Activated CD4-positive, alpha-beta T cell treated with anti-CD3 and anti-CD28 coated beads, Interleukin-2, amount 10 ng/mL, durations not matched to agents 7 days and 5 days (primary cell): ENCODE measurements around the gene RNF112. TPM values are rescaled to one million over a fixed set of nuclear protein-coding genes. Genes with fewer than 3 reads are reported as not detected.

Experiments
- CTCF ChIA-PET: fragments of 350-600 bp; sonication (Branson Sonifier 250); formaldehyde crosslinking; loops from one replicate; lab custom pipeline; 2021; ENCODE audit warnings: antibody characterized with exemption; lab: Charles Lee
- POLR2A ChIA-PET: fragments of 350-600 bp; sonication (Branson Sonifier 250); formaldehyde crosslinking; loops from one replicate; lab custom pipeline; 2021; ENCODE audit warnings: antibody characterized with exemption; lab: Charles Lee
- DNase-seq: peaks from one replicate; pipeline ENCODE4 v3.0.0-alpha.2; 2020
- H3K27ac Mint-ChIP-seq: one replicate; pipeline ENCODE4 v1.8.0; 2021; ENCODE audit warnings: mild to moderate bottlenecking, moderate library complexity, mixed read lengths
- H3K27me3 Mint-ChIP-seq: one replicate; pipeline ENCODE4 v1.8.0; 2021; ENCODE audit warnings: mixed read lengths
- H3K36me3 Mint-ChIP-seq: one replicate; pipeline ENCODE4 v1.8.0; 2021; ENCODE audit warnings: low read depth, mixed read lengths
- H3K4me1 Mint-ChIP-seq: one replicate; pipeline ENCODE4 v1.8.0; 2021; ENCODE audit warnings: mixed read lengths
- H3K4me3 Mint-ChIP-seq: one replicate; pipeline ENCODE4 v1.8.0; 2021; ENCODE audit warnings: mild to moderate bottlenecking, moderate library complexity, mixed read lengths
- H3K9me3 Mint-ChIP-seq: one replicate; pipeline ENCODE4 v1.8.0; 2021; ENCODE audit warnings: mixed read lengths
- total RNA-seq, 2 experiments: library from RNA; stranded (reverse); gene quantifications; one replicate each; pipeline ENCODE4 v1.2.3, GENCODE V29; 2021

Gene RNF112, protein sequence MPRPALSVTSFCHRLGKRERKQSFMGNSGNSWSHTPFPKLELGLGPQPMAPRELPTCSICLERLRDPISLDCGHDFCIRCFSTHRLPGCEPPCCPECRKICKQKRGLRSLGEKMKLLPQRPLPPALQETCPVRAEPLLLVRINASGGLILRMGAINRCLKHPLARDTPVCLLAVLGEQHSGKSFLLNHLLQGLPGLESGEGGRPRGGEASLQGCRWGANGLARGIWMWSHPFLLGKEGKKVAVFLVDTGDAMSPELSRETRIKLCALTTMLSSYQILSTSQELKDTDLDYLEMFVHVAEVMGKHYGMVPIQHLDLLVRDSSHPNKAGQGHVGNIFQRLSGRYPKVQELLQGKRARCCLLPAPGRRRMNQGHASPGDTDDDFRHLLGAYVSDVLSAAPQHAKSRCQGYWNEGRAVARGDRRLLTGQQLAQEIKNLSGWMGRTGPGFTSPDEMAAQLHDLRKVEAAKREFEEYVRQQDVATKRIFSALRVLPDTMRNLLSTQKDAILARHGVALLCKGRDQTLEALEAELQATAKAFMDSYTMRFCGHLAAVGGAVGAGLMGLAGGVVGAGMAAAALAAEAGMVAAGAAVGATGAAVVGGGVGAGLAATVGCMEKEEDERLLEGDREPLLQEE
- under 1 TPM; 0.58 to 0.67 TPM for total RNA-seq

- DNase-seq = no peak
- no peak within 1 kb of the TSS for H3K27ac Mint-ChIP-seq
- H3K36me3 Mint-ChIP-seq = no peaks in the 10 kb centered on the region
- H3K4me3 Mint-ChIP-seq = no peak within 1 kb of the TSS
- H3K4me1 Mint-ChIP-seq = no peaks in the 10 kb centered on the region
- ChIA-PET POLR2A (no interaction called here), CTCF (no interaction called here)
- H3K9me3 Mint-ChIP-seq = no peaks in the 10 kb centered on the region
- H3K27me3 Mint-ChIP-seq = no peaks in the 10 kb centered on the region
Observed at GRCh38 chr17:19410875-19411620, at the start of gene RNF112. TSS of gene RNF112 (plus strand) at chr17:19411232. CDS start at chr17:19411409, 177 bp downstream.

GRCh38 chr17:19361326-19361725 lies 49.7 kb upstream of the RNF112 start:
- ChIA-PET CTCF (interaction anchor here (0.6 to 1.7 kb wide), 2 partner anchors 25 to 30 kb away, joined by 3 to 4 read pairs; no protein-coding TSS in a partner anchor), POLR2A (no interaction called here)
- H3K27ac Mint-ChIP-seq = no peak overlapping the region
- no peak for DNase-seq
- H3K9me3 Mint-ChIP-seq = no peaks in the 10 kb centered on the region
- peak overlapping the region; percentile 30 for H3K4me3 Mint-ChIP-seq
- H3K36me3 Mint-ChIP-seq = no peaks in the 10 kb centered on the region
- peaks cover 15% of the 10 kb centered on the region for H3K4me1 Mint-ChIP-seq
- H3K27me3 Mint-ChIP-seq = peaks cover 12% of the 10 kb centered on the region

GRCh38 chr17:19361944-19362276 lies 49.1 kb upstream of the RNF112 start:
- H3K27me3 Mint-ChIP-seq = peaks cover 12% of the 10 kb centered on the region
- H3K4me1 Mint-ChIP-seq = peaks cover 18% of the 10 kb centered on the region
- ChIA-PET POLR2A (no interaction called here), CTCF (interaction anchor here (1.2 to 4.5 kb wide), 8 partner anchors 17 to 101 kb away, joined by 3 to 37 read pairs (median 6); partner anchors contain the start of gene MAPK7)
- H3K9me3 Mint-ChIP-seq = no peaks in the 10 kb centered on the region
- DNase-seq = no peak
- no peak overlapping the region for H3K27ac Mint-ChIP-seq
- no peaks in the 10 kb centered on the region for H3K36me3 Mint-ChIP-seq
- peak overlapping the region; percentile 48 for H3K4me3 Mint-ChIP-seq

GRCh38 chr17:19362277-19363113 lies 48.5 kb upstream of the RNF112 start, which contains the start of gene B9D1:
TSS of gene B9D1 (minus strand) at chr17:19362723. CDS start at chr17:19362569, 154 bp downstream.
- DNase-seq = peak; percentile 92
- peak within 1 kb of the TSS; percentile 84 for H3K4me3 Mint-ChIP-seq
- peak within 1 kb of the TSS; percentile 85 for H3K27ac Mint-ChIP-seq
- H3K36me3 Mint-ChIP-seq = no peaks in the 10 kb centered on the region
- peaks cover 12% of the 10 kb centered on the region for H3K27me3 Mint-ChIP-seq
- peaks cover 22% of the 10 kb centered on the region for H3K4me1 Mint-ChIP-seq
- no peaks in the 10 kb centered on the region for H3K9me3 Mint-ChIP-seq
- ChIA-PET CTCF (interaction anchor here (0.5 to 4.5 kb wide), 31 partner anchors 9 to 418 kb away, joined by 3 to 37 read pairs (median 4); partner anchors contain the start of gene MAPK7), POLR2A (interaction anchor here (0.5 to 1.2 kb wide), 3 partner anchors 15 to 285 kb away, joined by 3 read pairs; no protein-coding TSS in a partner anchor)

DNA sequence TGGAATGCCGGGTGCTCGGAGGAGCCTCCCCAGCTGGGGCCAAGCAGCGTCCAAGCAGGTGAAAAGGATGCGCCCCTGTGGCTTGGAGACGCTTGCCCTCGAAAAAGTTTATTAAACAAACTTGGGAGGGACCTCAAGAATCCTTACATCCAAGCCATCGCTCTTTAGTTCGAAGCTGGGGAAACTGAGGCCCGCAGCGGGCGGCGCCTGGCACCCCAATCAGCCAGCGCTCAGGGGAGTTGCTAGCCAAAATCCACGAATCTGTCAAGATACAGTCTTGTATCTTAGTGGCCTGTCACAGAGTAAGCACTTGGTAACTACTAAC lies 48.0 kb upstream of the RNF112 start:
- Mint-ChIP-seq H3K4me3 (peak overlapping the region; percentile 84), H3K27me3 (peaks cover 12% of the 10 kb centered on the region), H3K4me1 (peaks cover 28% of the 10 kb centered on the region), H3K36me3 (no peaks in the 10 kb centered on the region), H3K9me3 (no peaks in the 10 kb centered on the region), H3K27ac (peak overlapping the region; percentile 85)
- ChIA-PET CTCF (interaction anchor here (0.5 to 4.5 kb wide), 28 partner anchors 9 to 417 kb away, joined by 3 to 37 read pairs (median 4); partner anchors contain the start of gene MAPK7), POLR2A (interaction anchor here (0.5 to 1.2 kb wide), 2 partner anchors 14 to 19 kb away, joined by 3 read pairs; no protein-coding TSS in a partner anchor)
- DNase-seq = no peak

DNA sequence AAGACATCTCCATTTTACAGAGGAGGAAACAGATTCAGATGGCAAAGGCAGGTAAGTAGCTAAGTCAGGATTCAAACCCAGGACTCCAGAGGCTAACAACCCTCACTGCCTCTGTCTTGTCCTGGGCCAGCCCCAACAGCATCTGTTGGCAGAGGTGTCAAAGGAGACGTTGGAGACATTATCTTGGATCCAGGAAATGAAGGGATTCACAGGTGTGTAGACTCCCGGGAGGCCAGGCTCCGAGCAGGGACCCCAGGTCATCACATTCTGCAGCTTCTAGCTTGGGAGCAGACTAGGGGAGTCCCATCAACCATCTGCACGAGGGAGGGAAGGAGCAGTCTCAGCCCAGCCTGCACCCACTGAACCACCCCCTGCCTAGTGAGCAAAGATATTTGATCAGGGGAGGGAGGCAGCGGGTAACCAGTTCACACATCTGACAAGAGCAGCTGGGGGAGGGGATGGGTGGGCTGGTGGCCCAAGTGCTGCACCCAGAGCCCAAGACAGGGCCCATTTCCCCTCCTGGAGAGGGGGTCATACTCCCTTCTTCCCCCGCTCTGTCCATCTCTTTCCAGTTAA lies 47.5 kb upstream of the RNF112 start:
- POLR2A ChIA-PET = interaction anchor here (1.2 kb wide), 1 partner anchor 14 kb away, joined by 3 read pairs; no protein-coding TSS in a partner anchor
- CTCF ChIA-PET = interaction anchor here (0.5 to 4.5 kb wide), 25 partner anchors 8 to 417 kb away, joined by 3 to 37 read pairs (median 4); partner anchors contain the start of gene MAPK7
- DNase-seq = no peak
- no peaks in the 10 kb centered on the region for H3K9me3 Mint-ChIP-seq
- H3K27ac Mint-ChIP-seq = peak overlapping the region; percentile 51
- H3K4me3 Mint-ChIP-seq = peak overlapping the region; percentile 84
- H3K27me3 Mint-ChIP-seq = peaks cover 12% of the 10 kb centered on the region
- H3K36me3 Mint-ChIP-seq = no peaks in the 10 kb centered on the region
- H3K4me1 Mint-ChIP-seq = peaks cover 32% of the 10 kb centered on the region

GRCh38 chr17:19364699-19365498 lies 46.1 kb upstream of the RNF112 start:
- ChIA-PET POLR2A (interaction anchor here (0.6 to 0.7 kb wide), 3 partner anchors 13 to 946 kb away, joined by 3 read pairs; no protein-coding TSS in a partner anchor), CTCF (interaction anchor here (1.2 to 4.5 kb wide), 5 partner anchors 9 to 82 kb away, joined by 3 to 37 read pairs (median 3); partner anchors contain the start of gene MAPK7)
- no peak for DNase-seq
- no peak overlapping the region for H3K4me3 Mint-ChIP-seq
- peaks cover 12% of the 10 kb centered on the region for H3K27me3 Mint-ChIP-seq
- peaks cover 2% of the 10 kb centered on the region for H3K36me3 Mint-ChIP-seq
- peaks cover 46% of the 10 kb centered on the region for H3K4me1 Mint-ChIP-seq
- H3K9me3 Mint-ChIP-seq = no peaks in the 10 kb centered on the region
- no peak overlapping the region for H3K27ac Mint-ChIP-seq

- CTCF ChIA-PET = interaction anchor here (0.5 to 4.5 kb wide), 6 partner anchors 13 to 99 kb away, joined by 3 to 37 read pairs (median 4); partner anchors contain the start of gene MAPK7
- no peak overlapping the region for H3K4me3 Mint-ChIP-seq
- peaks cover 2% of the 10 kb centered on the region for H3K9me3 Mint-ChIP-seq
Observed at GRCh38 chr17:19365499-19365817, 45.6 kb upstream of the RNF112 start.

DNA sequence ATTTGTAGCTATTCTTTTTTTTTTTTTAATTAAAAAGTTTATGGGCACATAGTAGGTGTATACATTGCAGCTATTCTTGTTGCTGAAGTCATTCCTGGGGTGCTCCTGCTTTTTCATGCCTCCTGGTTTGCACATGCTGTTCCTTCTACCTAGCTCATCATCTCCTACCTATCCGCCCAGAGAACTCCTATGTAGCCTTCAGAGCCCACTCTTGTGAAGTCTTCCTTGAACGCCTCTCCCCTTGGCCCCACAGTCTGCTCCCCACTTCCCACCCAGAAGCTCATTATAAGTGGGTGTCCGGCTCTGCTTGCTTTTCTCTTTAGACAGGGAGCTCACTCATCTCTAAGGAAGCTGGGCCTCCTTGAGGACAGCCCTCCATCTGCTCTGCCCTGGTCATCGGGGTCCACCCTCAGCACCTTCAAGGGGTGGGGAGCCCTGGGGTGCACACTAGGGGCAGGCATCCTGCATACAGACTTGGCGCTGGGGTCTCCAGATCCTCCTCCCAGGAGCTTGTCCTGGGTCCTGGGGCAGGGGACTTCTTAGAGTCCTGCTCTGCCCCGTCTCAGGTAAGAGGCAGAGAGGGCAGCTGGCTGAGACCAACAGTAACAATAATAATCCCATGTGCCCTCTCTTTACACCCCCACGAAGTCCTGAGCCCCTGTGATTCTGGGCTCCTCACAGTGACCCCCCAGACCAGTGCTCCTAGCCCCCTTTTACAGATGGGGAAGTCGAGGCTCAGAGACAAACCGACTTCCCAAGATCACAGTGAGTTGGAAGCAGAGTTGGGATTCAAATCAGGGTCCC lies 45.0 kb upstream of the RNF112 start:
- H3K27me3 Mint-ChIP-seq = peaks cover 9% of the 10 kb centered on the region
- peaks cover 57% of the 10 kb centered on the region for H3K4me1 Mint-ChIP-seq
- peak overlapping the region; percentile 31 for H3K27ac Mint-ChIP-seq
- no peak for DNase-seq
- CTCF ChIA-PET = interaction anchor here (0.5 to 4.5 kb wide), 5 partner anchors 12 to 99 kb away, joined by 3 to 37 read pairs (median 5); partner anchors contain the start of gene MAPK7
- H3K9me3 Mint-ChIP-seq = peaks cover 2% of the 10 kb centered on the region
- POLR2A ChIA-PET = interaction anchor here (0.6 to 0.7 kb wide), 2 partner anchors 12 to 945 kb away, joined by 3 read pairs; no protein-coding TSS in a partner anchor
- peaks cover 6% of the 10 kb centered on the region for H3K36me3 Mint-ChIP-seq
- H3K4me3 Mint-ChIP-seq = no peak overlapping the region

More at GRCh38 chr17:19365499-19365817, 45.6 kb upstream of the RNF112 start:
- Mint-ChIP-seq H3K27me3 (peaks cover 12% of the 10 kb centered on the region), H3K27ac (peak overlapping the region; percentile 68), H3K36me3 (peaks cover 5% of the 10 kb centered on the region), H3K4me1 (peaks cover 51% of the 10 kb centered on the region)
- POLR2A ChIA-PET = interaction anchor here (0.6 to 0.7 kb wide), 3 partner anchors 12 to 946 kb away, joined by 3 read pairs; no protein-coding TSS in a partner anchor
- DNase-seq = no peak

DNA sequence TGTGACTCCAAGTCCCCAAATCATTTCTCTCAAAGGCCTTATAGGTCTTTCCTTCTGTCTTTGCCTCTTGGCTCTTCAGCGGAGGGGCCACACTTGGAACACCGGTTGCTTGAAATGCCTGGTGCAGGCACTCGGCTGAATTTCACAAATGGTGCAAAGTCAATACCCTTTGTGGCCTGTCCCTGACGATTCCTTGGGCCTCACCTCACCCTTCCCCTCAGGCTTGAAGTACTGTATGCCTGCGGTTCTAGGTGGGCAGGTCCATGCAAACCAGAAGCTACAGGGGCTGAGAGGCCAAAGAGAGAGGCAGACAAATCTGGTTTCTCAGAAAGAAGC lies 44.4 kb upstream of the RNF112 start:
- Mint-ChIP-seq H3K36me3 (peaks cover 7% of the 10 kb centered on the region), H3K9me3 (peaks cover 2% of the 10 kb centered on the region), H3K27me3 (peaks cover 5% of the 10 kb centered on the region), H3K4me3 (no peak overlapping the region), H3K27ac (no peak overlapping the region), H3K4me1 (peaks cover 63% of the 10 kb centered on the region)
- ChIA-PET POLR2A (no interaction called here), CTCF (interaction anchor here (0.5 to 2.0 kb wide), 2 partner anchors 80 to 95 kb away, joined by 3 to 5 read pairs; no protein-coding TSS in a partner anchor)
- no peak for DNase-seq
